Measurements from ENCODE around the gene FOXO6.

- TF ChIP-seq CTCF (IDR thresholded peaks at IDR 0.05): no peak
- no peak for TF ChIP-seq POLR2A (IDR thresholded peaks at IDR 0.05)
- no peak for TF ChIP-seq EP300 (IDR thresholded peaks at IDR 0.05)
Observed at GRCh38 chr1:41411229-41411628, 50.0 kb downstream of the FOXO6 start.

All from tibial nerve (tissue), 4 donors.